ENCODE data around the gene DPH2. TPM values are rescaled to one million over a fixed set of nuclear protein-coding genes. Genes with fewer than 3 reads are reported as not detected.

Gene DPH2
- total RNA-seq, 2 experiments from 2014 or later: 25.2 to 30.5 TPM

GRCh38 chr1:43934101-43934985 is 35.5 kb upstream of the DPH2 start:
- intact Hi-C loops (cut with DNase I, micrococcal nuclease): loop anchor here (1.0 to 10.0 kb wide), 6 partner anchors 113 to 710 kb away; partner anchors contain the start of gene ST3GAL3 (in 1 of the 2)
- Mint-ChIP-seq H3K27ac (no peak overlapping the region), H3K4me1 (peaks cover 15% of the 10 kb centered on the region), H3K36me3 (ENCODE audit: low read depth) (no peaks in the 10 kb centered on the region), H3K9me3 (ENCODE audit: low read depth) (no peaks in the 10 kb centered on the region), H3K27me3 (peaks cover 25% of the 10 kb centered on the region), H3K4me3 (peak overlapping the region; percentile 16)
- ChIA-PET POLR2A (interaction anchor here (0.6 to 1.0 kb wide), 3 partner anchors 11 to 199 kb away, joined by 3 to 4 read pairs (median 3); no protein-coding TSS in a partner anchor), CTCF (interaction anchor here (0.6 to 6.1 kb wide), 68 partner anchors 8 to 707 kb away, joined by 3 to 136 read pairs (median 4); partner anchors contain the start of genes IPO13, KDM4A and PTPRF)
- ATAC-seq (peak; percentile 73), DNase-seq (peak; percentile 84)

- ChIA-PET CTCF (interaction anchor here (0.6 to 6.1 kb wide), 59 partner anchors 9 to 708 kb away, joined by 3 to 136 read pairs (median 4); partner anchors contain the start of genes IPO13, KDM4A and PTPRF), POLR2A (interaction anchor here (0.8 kb wide), 1 partner anchor 200 kb away, joined by 3 read pairs; no protein-coding TSS in a partner anchor)
- ATAC-seq (no peak), DNase-seq (no peak)
- H3K9me3 Mint-ChIP-seq (ENCODE audit: low read depth): no peaks in the 10 kb centered on the region
- no peak overlapping the region for H3K27ac Mint-ChIP-seq
- H3K27me3 Mint-ChIP-seq: peaks cover 25% of the 10 kb centered on the region
- intact Hi-C loops (cut with DNase I, micrococcal nuclease): loop anchor here (1.0 to 10.0 kb wide), 6 partner anchors 112 to 710 kb away; partner anchors contain the start of gene ST3GAL3 (in 1 of the 2)
- H3K4me3 Mint-ChIP-seq: no peak overlapping the region
- H3K4me1 Mint-ChIP-seq: peaks cover 14% of the 10 kb centered on the region
- H3K36me3 Mint-ChIP-seq (ENCODE audit: low read depth): peaks cover 4% of the 10 kb centered on the region
Observed at GRCh38 chr1:43934986-43935324, 34.9 kb upstream of the DPH2 start.

GRCh38 chr1:43935711-43936427 is 33.9 kb upstream of the DPH2 start:
- DNase-seq (no peak), ATAC-seq (no peak)
- Mint-ChIP-seq H3K4me3 (no peak overlapping the region), H3K27me3 (peaks cover 25% of the 10 kb centered on the region), H3K36me3 (ENCODE audit: low read depth) (peaks cover 8% of the 10 kb centered on the region), H3K9me3 (ENCODE audit: low read depth) (no peaks in the 10 kb centered on the region), H3K4me1 (peaks cover 14% of the 10 kb centered on the region), H3K27ac (no peak overlapping the region)
- CTCF ChIA-PET: interaction anchor here (0.6 to 6.1 kb wide), 26 partner anchors 9 to 709 kb away, joined by 3 to 136 read pairs (median 6); partner anchors contain the start of gene IPO13
- intact Hi-C loops (cut with DNase I, micrococcal nuclease): loop anchor here (2.0 to 10.0 kb wide), 2 partner anchors 407 to 711 kb away; no protein-coding TSS in a partner anchor
- POLR2A ChIA-PET: no interaction called here

- intact Hi-C loops (cut with DNase I, micrococcal nuclease): loop anchor here in 1 of 2 experiments (10.0 kb wide), 1 partner anchor 712 kb away; no protein-coding TSS in a partner anchor
- DNase-seq: peak; percentile 51
- ChIA-PET POLR2A (no interaction called here), CTCF (interaction anchor here (0.6 to 6.1 kb wide), 4 partner anchors 9 to 211 kb away, joined by 3 to 96 read pairs (median 9); partner anchors contain the start of gene IPO13)
- Mint-ChIP-seq H3K4me3 (no peak overlapping the region), H3K36me3 (ENCODE audit: low read depth) (peaks cover 8% of the 10 kb centered on the region), H3K27me3 (peaks cover 25% of the 10 kb centered on the region), H3K9me3 (ENCODE audit: low read depth) (no peaks in the 10 kb centered on the region), H3K27ac (no peak overlapping the region), H3K4me1 (peaks cover 14% of the 10 kb centered on the region)
- no peak for ATAC-seq
Observed at GRCh38 chr1:43936431-43937151, 33.2 kb upstream of the DPH2 start.

- peaks cover 8% of the 10 kb centered on the region for H3K36me3 Mint-ChIP-seq (ENCODE audit: low read depth)
- no peak overlapping the region for H3K27ac Mint-ChIP-seq
- ATAC-seq: no peak
- DNase-seq: no peak
- CTCF ChIA-PET: interaction anchor here (2.1 to 6.1 kb wide), 3 partner anchors 8 to 174 kb away, joined by 8 to 96 read pairs (median 10); partner anchors contain the start of gene IPO13
- intact Hi-C loops (cut with DNase I, micrococcal nuclease): loop anchor here in 1 of 2 experiments (10.0 kb wide), 1 partner anchor 713 kb away; no protein-coding TSS in a partner anchor
- H3K4me1 Mint-ChIP-seq: peaks cover 14% of the 10 kb centered on the region
- no peaks in the 10 kb centered on the region for H3K9me3 Mint-ChIP-seq (ENCODE audit: low read depth)
- H3K4me3 Mint-ChIP-seq: no peak overlapping the region
- POLR2A ChIA-PET: no interaction called here
- H3K27me3 Mint-ChIP-seq: peaks cover 25% of the 10 kb centered on the region
Observed at GRCh38 chr1:43937179-43937865, 32.5 kb upstream of the DPH2 start.

- Mint-ChIP-seq H3K27ac (no peak overlapping the region), H3K4me1 (peaks cover 7% of the 10 kb centered on the region), H3K27me3 (peaks cover 15% of the 10 kb centered on the region), H3K9me3 (ENCODE audit: low read depth) (no peaks in the 10 kb centered on the region), H3K4me3 (no peak overlapping the region), H3K36me3 (ENCODE audit: low read depth) (peaks cover 14% of the 10 kb centered on the region)
- ChIA-PET POLR2A (no interaction called here), CTCF (interaction anchor here (1.7 to 6.1 kb wide), 5 partner anchors 7 to 175 kb away, joined by 3 to 96 read pairs (median 8); partner anchors contain the start of gene IPO13)
- intact Hi-C loops (cut with DNase I, micrococcal nuclease): loop anchor here in 1 of 2 experiments (10.0 kb wide), 1 partner anchor 714 kb away; no protein-coding TSS in a partner anchor
- ATAC-seq (no peak), DNase-seq (no peak)
Observed at GRCh38 chr1:43938383-43938782, 31.4 kb upstream of the DPH2 start.

GRCh38 chr1:43938892-43939587 is 30.8 kb upstream of the DPH2 start:
- intact Hi-C loops (cut with DNase I, micrococcal nuclease): loop anchor here in 1 of 2 experiments (10.0 kb wide), 1 partner anchor 714 kb away; no protein-coding TSS in a partner anchor

GRCh38 chr1:43942411-43942810 is 27.4 kb upstream of the DPH2 start:
- peaks cover 22% of the 10 kb centered on the region for H3K36me3 Mint-ChIP-seq (ENCODE audit: low read depth)
- H3K27ac Mint-ChIP-seq: no peak overlapping the region
- ATAC-seq: no peak

More at GRCh38 chr1:43938892-43939587, 30.8 kb upstream of the DPH2 start:
- Mint-ChIP-seq H3K9me3 (ENCODE audit: low read depth) (no peaks in the 10 kb centered on the region), H3K27ac (no peak overlapping the region), H3K4me1 (peaks cover 3% of the 10 kb centered on the region), H3K36me3 (ENCODE audit: low read depth) (peaks cover 14% of the 10 kb centered on the region), H3K4me3 (no peak overlapping the region), H3K27me3 (peaks cover 12% of the 10 kb centered on the region)
- ATAC-seq: no peak
- CTCF ChIA-PET: interaction anchor here (0.6 to 2.0 kb wide), 5 partner anchors 9 to 176 kb away, joined by 3 to 8 read pairs (median 3); no protein-coding TSS in a partner anchor
- POLR2A ChIA-PET: no interaction called here
- no peak for DNase-seq

GRCh38 chr1:43944860-43945259 is 24.9 kb upstream of the DPH2 start:
- Mint-ChIP-seq H3K27me3 (no peaks in the 10 kb centered on the region), H3K27ac (peak overlapping the region; percentile 75), H3K4me1 (peaks cover 30% of the 10 kb centered on the region), H3K9me3 (ENCODE audit: low read depth) (no peaks in the 10 kb centered on the region), H3K4me3 (peak overlapping the region; percentile 94), H3K36me3 (ENCODE audit: low read depth) (peaks cover 19% of the 10 kb centered on the region)
- CTCF ChIA-PET: interaction anchor here (1.0 to 5.9 kb wide), 3 partner anchors 10 to 181 kb away, joined by 3 to 96 read pairs (median 20); partner anchors contain the start of gene ARTN
- intact Hi-C loops (cut with DNase I, micrococcal nuclease): loop anchor here (5.0 kb wide), 2 partner anchors 102 to 238 kb away; partner anchors contain the start of gene ST3GAL3 (in 1 of the 2)
- ATAC-seq (no peak), DNase-seq (no peak)
- POLR2A ChIA-PET: interaction anchor here (1.2 to 1.4 kb wide), 2 partner anchors 11 to 238 kb away, joined by 3 to 4 read pairs; partner anchors contain the start of genes ARTN and ST3GAL3

More at GRCh38 chr1:43942411-43942810, 27.4 kb upstream of the DPH2 start:
- CTCF ChIA-PET: interaction anchor here (0.7 to 5.9 kb wide), 2 partner anchors 7 to 335 kb away, joined by 3 to 96 read pairs; partner anchors contain the start of gene ARTN
- DNase-seq: no peak
- intact Hi-C loops (cut with DNase I, micrococcal nuclease): no loop called here
- POLR2A ChIA-PET: no interaction called here
- Mint-ChIP-seq H3K4me1 (peaks cover 17% of the 10 kb centered on the region), H3K27me3 (no peaks in the 10 kb centered on the region), H3K4me3 (no peak overlapping the region), H3K9me3 (ENCODE audit: low read depth) (no peaks in the 10 kb centered on the region)

All from activated CD4-positive, alpha-beta T cell treated with anti-CD3 and anti-CD28 coated beads for 36 hours (primary cell).